Mesothelial cell of epicardium (in vitro differentiated cells): ENCODE data around the gene SERPINA10. TPM values are rescaled to one million over a fixed set of nuclear protein-coding genes. Genes with fewer than 3 reads are reported as not detected.

Experiments
- DNase-seq, 2 experiments: peaks; one replicate each; pipeline ENCODE4 v3.0.0; 2021; ENCODE audit warnings: low spot score in 2 of 2; ENCODE audit not compliant: unreplicated experiment in 2 of 2
- H3K27ac Mint-ChIP-seq: 2 replicates; pipeline ENCODE4 v1.8.0; 2021; ENCODE audit warnings: mixed read lengths
- H3K27me3 Mint-ChIP-seq: 2 replicates; pipeline ENCODE4 v1.8.0; 2021; ENCODE audit warnings: low read depth, mixed read lengths
- H3K36me3 Mint-ChIP-seq: 2 replicates; pipeline ENCODE4 v1.8.0; 2021; ENCODE audit warnings: mixed read lengths
- H3K4me1 Mint-ChIP-seq: 2 replicates; pipeline ENCODE4 v1.8.0; 2021; ENCODE audit warnings: mixed read lengths
- H3K4me3 Mint-ChIP-seq: 2 replicates; pipeline ENCODE4 v1.8.0; 2021; ENCODE audit warnings: mild to moderate bottlenecking, moderate library complexity, mixed read lengths
- H3K9me3 Mint-ChIP-seq: 2 replicates; pipeline ENCODE4 v1.8.0; 2021; ENCODE audit warnings: mixed read lengths
- CTCF ChIP-seq: fragments of 200-600 bp; sonication (generic); IDR thresholded peaks from one replicate; pipeline ENCODE4 v1.5.0; 2021; ENCODE audit warnings: antibody characterized with exemption; ENCODE audit not compliant: unreplicated experiment
- total RNA-seq: library from RNA; stranded (reverse); gene quantifications from 3 replicates; pipeline ENCODE4 v1.2.1, GENCODE V29; 2021

The SERPINA10 gene
- total RNA-seq, 1 donor from 2014 or later = not detected

GRCh38 chr14:94320243-94320642 is 27.2 kb upstream of the SERPINA10 start:
- no peak overlapping the region for H3K4me3 Mint-ChIP-seq

GRCh38 chr14:94317259-94317658 is 24.2 kb upstream of the SERPINA10 start:
- Mint-ChIP-seq H3K9me3 (peaks cover 21% of the 10 kb centered on the region), H3K4me3 (no peak overlapping the region), H3K27ac (no peak overlapping the region), H3K36me3 (no peaks in the 10 kb centered on the region), H3K4me1 (no peaks in the 10 kb centered on the region), H3K27me3 (no peaks in the 10 kb centered on the region)
- no peak for DNase-seq
- no peak for TF ChIP-seq CTCF

More at GRCh38 chr14:94320243-94320642, 27.2 kb upstream of the SERPINA10 start:
- peaks cover 16% of the 10 kb centered on the region for H3K9me3 Mint-ChIP-seq
- H3K4me1 Mint-ChIP-seq = no peaks in the 10 kb centered on the region
- H3K27me3 Mint-ChIP-seq = peaks cover 4% of the 10 kb centered on the region
- H3K36me3 Mint-ChIP-seq = no peaks in the 10 kb centered on the region
- no peak for DNase-seq
- H3K27ac Mint-ChIP-seq = no peak overlapping the region
- TF ChIP-seq CTCF = no peak

GRCh38 chr14:94316692-94317091 is 23.6 kb upstream of the SERPINA10 start:
- Mint-ChIP-seq H3K4me3 (no peak overlapping the region), H3K27me3 (no peaks in the 10 kb centered on the region), H3K36me3 (no peaks in the 10 kb centered on the region), H3K9me3 (peaks cover 21% of the 10 kb centered on the region), H3K27ac (no peak overlapping the region), H3K4me1 (no peaks in the 10 kb centered on the region)
- no peak for DNase-seq
- TF ChIP-seq CTCF = no peak

GRCh38 chr14:94314890-94315289 is 21.8 kb upstream of the SERPINA10 start:
- H3K36me3 Mint-ChIP-seq = no peaks in the 10 kb centered on the region

GRCh38 chr14:94313991-94314655 is 21.1 kb upstream of the SERPINA10 start:
- H3K36me3 Mint-ChIP-seq = no peaks in the 10 kb centered on the region
- no peaks in the 10 kb centered on the region for H3K27me3 Mint-ChIP-seq
- no peak overlapping the region for H3K27ac Mint-ChIP-seq
- no peak overlapping the region for H3K4me3 Mint-ChIP-seq
- no peak for TF ChIP-seq CTCF
- no peaks in the 10 kb centered on the region for H3K4me1 Mint-ChIP-seq
- H3K9me3 Mint-ChIP-seq = peaks cover 23% of the 10 kb centered on the region
- no peak for DNase-seq

More at GRCh38 chr14:94314890-94315289, 21.8 kb upstream of the SERPINA10 start:
- H3K9me3 Mint-ChIP-seq = peaks cover 21% of the 10 kb centered on the region
- no peak for DNase-seq
- TF ChIP-seq CTCF = no peak
- no peaks in the 10 kb centered on the region for H3K27me3 Mint-ChIP-seq
- no peak overlapping the region for H3K27ac Mint-ChIP-seq
- no peak overlapping the region for H3K4me3 Mint-ChIP-seq
- H3K4me1 Mint-ChIP-seq = no peaks in the 10 kb centered on the region
